ENCODE measurements around the gene LITAFD.

DNA sequence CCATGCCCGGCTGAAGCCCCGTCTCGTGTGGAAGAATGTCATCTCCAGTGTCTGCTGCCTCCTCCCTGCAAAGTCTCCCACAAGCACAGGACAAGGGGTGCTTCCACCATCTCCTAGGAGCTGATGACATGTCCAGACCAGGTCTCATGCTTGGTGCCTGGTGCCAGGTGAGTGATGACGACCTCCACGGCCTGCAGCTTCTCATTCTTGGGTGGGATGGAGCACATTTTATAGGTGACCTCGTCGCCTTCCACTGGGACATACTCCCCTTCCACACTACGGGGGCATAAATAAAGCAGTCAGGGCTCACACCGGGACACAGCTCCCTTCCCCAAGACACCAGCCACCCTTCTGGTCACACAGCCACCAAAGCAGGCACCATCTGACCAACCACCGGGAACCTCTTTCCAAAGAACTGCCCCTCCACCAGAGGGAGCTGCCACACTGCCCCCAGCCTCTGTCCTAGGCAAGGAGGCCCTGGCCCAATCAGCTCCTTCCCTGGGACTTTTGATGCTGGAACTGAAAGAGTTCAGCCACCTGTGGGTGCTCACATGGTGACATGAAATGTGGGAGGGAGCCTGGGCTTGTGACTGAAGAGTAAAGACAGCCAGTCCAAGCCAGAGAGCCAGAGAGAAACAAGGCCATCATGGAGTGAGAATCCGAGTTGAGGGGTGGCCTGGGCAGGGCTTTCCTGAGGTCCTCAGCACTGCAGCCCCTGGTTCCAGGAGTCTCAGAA is 26.9 kb upstream of the LITAFD start:
- TF ChIP-seq, protein P1, sequence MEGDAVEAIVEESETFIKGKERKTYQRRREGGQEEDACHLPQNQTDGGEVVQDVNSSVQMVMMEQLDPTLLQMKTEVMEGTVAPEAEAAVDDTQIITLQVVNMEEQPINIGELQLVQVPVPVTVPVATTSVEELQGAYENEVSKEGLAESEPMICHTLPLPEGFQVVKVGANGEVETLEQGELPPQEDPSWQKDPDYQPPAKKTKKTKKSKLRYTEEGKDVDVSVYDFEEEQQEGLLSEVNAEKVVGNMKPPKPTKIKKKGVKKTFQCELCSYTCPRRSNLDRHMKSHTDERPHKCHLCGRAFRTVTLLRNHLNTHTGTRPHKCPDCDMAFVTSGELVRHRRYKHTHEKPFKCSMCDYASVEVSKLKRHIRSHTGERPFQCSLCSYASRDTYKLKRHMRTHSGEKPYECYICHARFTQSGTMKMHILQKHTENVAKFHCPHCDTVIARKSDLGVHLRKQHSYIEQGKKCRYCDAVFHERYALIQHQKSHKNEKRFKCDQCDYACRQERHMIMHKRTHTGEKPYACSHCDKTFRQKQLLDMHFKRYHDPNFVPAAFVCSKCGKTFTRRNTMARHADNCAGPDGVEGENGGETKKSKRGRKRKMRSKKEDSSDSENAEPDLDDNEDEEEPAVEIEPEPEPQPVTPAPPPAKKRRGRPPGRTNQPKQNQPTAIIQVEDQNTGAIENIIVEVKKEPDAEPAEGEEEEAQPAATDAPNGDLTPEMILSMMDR (conservative IDR thresholded peaks at IDR 0.05; ENCODE audit: low read depth, low read length) = no peak
- no peak for TF ChIP-seq SMC3 (IDR thresholded peaks at IDR 0.05; ENCODE audit: low read depth, low read length)
- TF ChIP-seq POLR2A (IDR thresholded peaks at IDR 0.05; ENCODE audit: low read depth, low read length) = no peak
- no peak for TF ChIP-seq MAFK (IDR thresholded peaks at IDR 0.05; ENCODE audit: low read depth, low read length)
